KMS-11 (cell line): Measurements from ENCODE around the gene RNF31.
A peak's percentile ranks its signal among the peaks of the same experiment; 100 is the strongest.

Experiments used
- H2AFZ ChIP-seq: fragments of 200-600 bp; sonication (generic); 2 replicates; pipeline ENCODE4 v1.6.1; 2016; ENCODE audit warnings: antibody characterized with exemption, mixed run types, low read depth
- H3K27ac ChIP-seq: fragments of 200-600 bp; sonication (generic); 2 replicates; pipeline ENCODE4 v1.6.1; 2016; ENCODE audit warnings: mild to moderate bottlenecking, mixed run types
- H3K27me3 ChIP-seq: fragments of 200-600 bp; sonication (generic); 2 replicates; pipeline ENCODE4 v1.6.1; 2017; ENCODE audit warnings: mild to moderate bottlenecking, low read depth, mixed run types, moderate library complexity; ENCODE audit not compliant: insufficient read depth
- H3K36me3 ChIP-seq: fragments of 200-600 bp; sonication (generic); 2 replicates; pipeline ENCODE4 v1.6.1; 2017; ENCODE audit warnings: mild to moderate bottlenecking, mixed run types; ENCODE audit not compliant: insufficient read depth
- H3K4me1 ChIP-seq: fragments of 200-600 bp; sonication (generic); 2 replicates; pipeline ENCODE4 v1.6.1; 2016; ENCODE audit warnings: mild to moderate bottlenecking, low read depth, mixed run types; ENCODE audit not compliant: poor library complexity, severe bottlenecking
- H3K4me2 ChIP-seq: fragments of 200-600 bp; sonication (generic); 2 replicates; pipeline ENCODE4 v1.7.0; 2016; ENCODE audit warnings: mild to moderate bottlenecking, mixed run types
- H3K4me3 ChIP-seq: fragments of 200-600 bp; sonication (generic); IDR thresholded peaks from 2 replicates; pipeline ENCODE4 v1.6.1; 2017; ENCODE audit warnings: low read depth, low read length, mixed read lengths; ENCODE audit not compliant: insufficient read depth
- H3K79me2 ChIP-seq: fragments of 200-600 bp; sonication (generic); 2 replicates; pipeline ENCODE4 v1.6.1; 2016; ENCODE audit warnings: low read depth, mixed run types; ENCODE audit not compliant: insufficient read depth
- H3K9ac ChIP-seq: fragments of 200-600 bp; sonication (generic); 2 replicates; pipeline ENCODE4 v1.6.1; 2016; ENCODE audit warnings: mild to moderate bottlenecking, mixed run types
- H4K20me1 ChIP-seq: fragments of 200-600 bp; sonication (generic); 2 replicates; pipeline ENCODE4 v1.6.1; 2016; ENCODE audit warnings: mild to moderate bottlenecking, mixed run types; ENCODE audit not compliant: insufficient read depth
- TF ChIP-seq, protein P1 (sequence below): fragments of 200-600 bp; sonication (generic); conservative IDR thresholded peaks from 2 replicates; pipeline ENCODE4 v1.6.1; 2017; ENCODE audit warnings: low read depth, mild to moderate bottlenecking, antibody characterized with exemption, low read length, moderate library complexity, mixed read lengths

RNF31 gene

DNA sequence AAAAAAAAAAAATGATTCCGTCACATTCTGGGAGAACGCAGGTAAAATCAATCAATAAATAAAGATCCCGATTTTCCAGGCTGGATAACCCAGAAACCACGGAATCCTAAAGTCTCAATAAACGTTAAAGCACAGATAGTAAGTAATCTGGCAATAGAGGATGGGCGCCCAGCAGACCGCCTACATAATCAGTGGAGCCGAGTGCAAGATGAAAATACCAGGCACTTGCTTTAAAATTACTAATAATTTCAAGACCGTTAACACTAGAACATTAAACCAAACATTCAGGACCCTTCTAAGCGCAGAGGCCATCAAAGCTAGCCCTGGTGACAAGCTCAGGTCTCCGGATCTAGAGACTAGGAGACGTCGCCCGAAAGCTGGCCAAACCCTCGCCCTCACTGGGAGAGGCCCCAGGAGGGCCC lies 33.9 kb upstream of the RNF31 start:
- Histone ChIP-seq H3K36me3 (no peaks in the 10 kb centered on the region), H3K4me1 (peaks cover 33% of the 10 kb centered on the region), H3K9ac (peak overlapping the region; percentile 63), H3K4me2 (peak overlapping the region; percentile 68), H3K79me2 (no peaks in the 10 kb centered on the region), H4K20me1 (no peaks in the 10 kb centered on the region), H3K27ac (peak overlapping the region; percentile 91), H3K27me3 (no peaks in the 10 kb centered on the region), H3K4me3 (no peak overlapping the region), H2AFZ (peak overlapping the region; percentile 68)
- TF ChIP-seq, protein P1, sequence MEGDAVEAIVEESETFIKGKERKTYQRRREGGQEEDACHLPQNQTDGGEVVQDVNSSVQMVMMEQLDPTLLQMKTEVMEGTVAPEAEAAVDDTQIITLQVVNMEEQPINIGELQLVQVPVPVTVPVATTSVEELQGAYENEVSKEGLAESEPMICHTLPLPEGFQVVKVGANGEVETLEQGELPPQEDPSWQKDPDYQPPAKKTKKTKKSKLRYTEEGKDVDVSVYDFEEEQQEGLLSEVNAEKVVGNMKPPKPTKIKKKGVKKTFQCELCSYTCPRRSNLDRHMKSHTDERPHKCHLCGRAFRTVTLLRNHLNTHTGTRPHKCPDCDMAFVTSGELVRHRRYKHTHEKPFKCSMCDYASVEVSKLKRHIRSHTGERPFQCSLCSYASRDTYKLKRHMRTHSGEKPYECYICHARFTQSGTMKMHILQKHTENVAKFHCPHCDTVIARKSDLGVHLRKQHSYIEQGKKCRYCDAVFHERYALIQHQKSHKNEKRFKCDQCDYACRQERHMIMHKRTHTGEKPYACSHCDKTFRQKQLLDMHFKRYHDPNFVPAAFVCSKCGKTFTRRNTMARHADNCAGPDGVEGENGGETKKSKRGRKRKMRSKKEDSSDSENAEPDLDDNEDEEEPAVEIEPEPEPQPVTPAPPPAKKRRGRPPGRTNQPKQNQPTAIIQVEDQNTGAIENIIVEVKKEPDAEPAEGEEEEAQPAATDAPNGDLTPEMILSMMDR: no peak

DNA sequence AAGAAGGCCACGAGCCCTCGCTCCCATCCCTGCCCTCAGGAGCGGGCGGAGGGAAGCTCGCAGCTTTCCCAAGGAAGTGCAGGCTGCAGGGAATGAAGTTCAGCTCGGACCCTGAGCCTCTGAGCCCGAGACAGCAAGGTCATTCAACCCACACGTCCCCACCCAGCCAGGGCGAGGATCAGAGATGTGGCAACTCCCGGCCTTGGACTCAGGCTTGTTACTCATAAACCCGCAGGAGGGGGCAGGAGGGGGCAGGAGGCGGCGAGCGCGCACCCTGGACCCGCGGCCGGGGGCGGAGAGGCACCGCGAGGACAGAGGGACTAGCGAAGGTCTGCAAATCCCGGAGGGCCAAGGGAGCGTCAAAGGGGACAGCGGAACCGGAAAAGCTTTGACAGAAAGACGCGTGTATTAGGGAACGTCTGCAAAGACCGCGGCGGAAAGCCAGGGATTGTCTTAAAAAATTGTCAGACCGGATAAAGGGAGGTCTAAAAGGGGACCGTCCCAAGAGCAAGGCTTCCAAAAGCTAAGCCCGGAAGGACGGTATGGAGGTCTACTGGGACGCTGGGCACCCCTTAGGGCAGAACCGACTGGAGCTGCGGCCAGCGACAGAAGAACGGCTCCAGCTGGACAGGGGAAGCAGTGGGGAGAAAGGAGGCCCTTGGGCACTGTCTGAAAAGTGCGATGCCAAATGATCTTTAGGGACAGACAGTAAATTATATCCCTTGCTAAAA lies 33.3 kb upstream of the RNF31 start:
- Histone ChIP-seq H3K36me3 (no peaks in the 10 kb centered on the region), H3K4me3 (no peak overlapping the region), H4K20me1 (no peaks in the 10 kb centered on the region), H3K27me3 (no peaks in the 10 kb centered on the region), H3K4me1 (peaks cover 28% of the 10 kb centered on the region), H3K9ac (peak overlapping the region; percentile 63), H3K79me2 (no peaks in the 10 kb centered on the region), H2AFZ (peak overlapping the region; percentile 68), H3K27ac (peak overlapping the region; percentile 91), H3K4me2 (peak overlapping the region; percentile 68)
- TF ChIP-seq, protein P1: no peak

DNA sequence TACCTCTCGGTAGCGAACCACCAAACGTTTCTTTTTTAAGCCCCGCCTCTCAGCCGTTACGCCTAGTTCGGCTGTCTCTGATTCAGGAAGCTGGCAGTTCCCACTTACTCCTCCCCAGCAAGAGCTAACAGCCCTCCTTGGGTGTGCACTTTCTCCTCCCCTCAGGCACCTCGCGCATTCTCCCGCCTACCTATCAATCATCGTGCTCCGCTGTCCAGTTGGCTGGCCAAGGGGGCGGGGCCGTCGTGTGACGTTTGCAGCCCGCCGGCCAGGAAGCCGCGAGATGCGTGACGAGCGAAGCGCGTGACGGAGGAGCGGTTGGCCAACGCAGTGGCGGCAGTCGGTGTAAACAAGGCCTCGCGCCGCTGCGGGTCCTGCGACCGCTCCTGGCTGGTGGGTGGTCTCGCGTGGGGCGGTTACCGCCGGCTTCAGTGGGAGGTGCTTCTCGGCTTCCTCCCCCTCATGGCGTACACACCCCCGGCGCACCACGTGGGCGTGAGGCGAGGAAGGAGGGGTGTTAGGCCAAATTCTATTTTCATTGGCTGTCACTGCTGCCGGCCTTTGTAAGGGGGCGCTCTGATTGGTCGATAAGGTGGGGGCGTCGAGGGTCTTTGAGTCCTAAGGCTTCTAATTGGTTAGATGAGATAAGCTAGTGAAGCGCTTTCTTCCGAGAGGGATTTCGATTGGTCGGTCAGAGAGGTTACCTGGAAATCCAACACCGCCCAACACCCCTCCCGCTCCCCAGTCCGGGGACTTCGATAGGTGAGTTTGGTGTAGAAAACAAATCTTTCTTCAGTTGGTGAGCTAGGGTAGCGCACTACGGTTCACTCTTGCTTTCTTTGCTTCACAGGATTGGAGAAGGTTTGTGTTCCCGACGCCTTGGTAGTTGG lies 32.5 kb upstream of the RNF31 start, which contains the start of the genes DCAF11 and NRL:
TSS of gene DCAF11 (plus strand) at position 246 of the 890 bp plus-strand sequence. CDS start 818 bp downstream, outside the sequence.
TSS of gene NRL (minus strand) at position 418 of the 890 bp plus-strand sequence. CDS start 32,101 bp downstream, outside the sequence.
- Histone ChIP-seq H3K4me2 (peak within 1 kb of the TSS; percentile 78), H3K79me2 (no peaks in the 10 kb centered on the region), H3K9ac (peak within 1 kb of the TSS; percentile 63), H4K20me1 (no peaks in the 10 kb centered on the region), H3K36me3 (no peaks in the 10 kb centered on the region), H3K4me1 (peaks cover 20% of the 10 kb centered on the region), H2AFZ (peak within 1 kb of the TSS; percentile 68), H3K4me3 (no peak within 1 kb of the TSS), H3K27ac (peak within 1 kb of the TSS; percentile 91), H3K27me3 (no peaks in the 10 kb centered on the region)
- TF ChIP-seq, protein P1: peak; percentile 43; the same call in 1 of the 2 replicates

DNA sequence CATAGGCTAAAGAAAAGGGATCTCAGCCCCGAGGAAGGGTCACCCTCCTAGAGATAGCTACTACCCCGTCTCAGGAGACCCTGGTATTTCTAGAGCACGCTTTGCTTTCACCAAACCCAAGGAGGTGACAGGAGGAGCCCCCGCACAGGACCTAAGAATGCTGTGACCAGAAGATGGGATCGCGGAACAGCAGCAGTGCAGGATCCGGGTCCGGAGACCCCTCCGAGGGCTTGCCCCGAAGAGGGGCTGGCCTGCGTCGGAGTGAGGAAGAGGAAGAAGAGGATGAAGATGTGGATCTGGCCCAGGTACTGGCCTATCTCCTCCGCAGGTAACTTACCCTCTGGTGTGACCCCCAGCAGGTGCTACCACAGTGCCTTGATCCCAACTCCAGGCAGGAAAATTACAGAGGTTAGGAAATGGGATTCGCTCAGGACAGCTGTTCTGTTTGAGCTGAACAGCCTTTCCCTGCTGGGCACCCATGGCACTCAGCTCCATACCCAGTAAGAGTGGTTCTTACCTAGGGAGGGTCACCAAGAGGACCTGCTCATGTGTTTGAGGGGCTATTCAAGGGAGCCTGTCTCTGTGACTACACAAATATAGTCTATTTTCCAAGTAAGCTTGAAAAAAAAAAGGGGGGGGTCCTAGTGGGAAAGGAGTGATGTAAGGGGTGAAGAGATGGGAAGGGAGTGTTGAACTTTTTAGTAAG lies 31.7 kb upstream of the RNF31 start:
- peaks cover 13% of the 10 kb centered on the region for H3K4me1 ChIP-seq
- H3K4me3 ChIP-seq: no peak overlapping the region
- H3K36me3 ChIP-seq: no peaks in the 10 kb centered on the region
- H3K27me3 ChIP-seq: no peaks in the 10 kb centered on the region
- H3K27ac ChIP-seq: peak overlapping the region; percentile 91; the same call in 1 of the 2 replicates
- H3K9ac ChIP-seq: peak overlapping the region; percentile 63; the same call in 1 of the 2 replicates
- no peaks in the 10 kb centered on the region for H4K20me1 ChIP-seq
- H3K79me2 ChIP-seq: no peaks in the 10 kb centered on the region
- H3K4me2 ChIP-seq: peak overlapping the region; percentile 78
- TF ChIP-seq, protein P1: no peak
- H2AFZ ChIP-seq: peak overlapping the region; percentile 68
